ENCODE results near the gene STK33.

- TF ChIP-seq, protein P1, sequence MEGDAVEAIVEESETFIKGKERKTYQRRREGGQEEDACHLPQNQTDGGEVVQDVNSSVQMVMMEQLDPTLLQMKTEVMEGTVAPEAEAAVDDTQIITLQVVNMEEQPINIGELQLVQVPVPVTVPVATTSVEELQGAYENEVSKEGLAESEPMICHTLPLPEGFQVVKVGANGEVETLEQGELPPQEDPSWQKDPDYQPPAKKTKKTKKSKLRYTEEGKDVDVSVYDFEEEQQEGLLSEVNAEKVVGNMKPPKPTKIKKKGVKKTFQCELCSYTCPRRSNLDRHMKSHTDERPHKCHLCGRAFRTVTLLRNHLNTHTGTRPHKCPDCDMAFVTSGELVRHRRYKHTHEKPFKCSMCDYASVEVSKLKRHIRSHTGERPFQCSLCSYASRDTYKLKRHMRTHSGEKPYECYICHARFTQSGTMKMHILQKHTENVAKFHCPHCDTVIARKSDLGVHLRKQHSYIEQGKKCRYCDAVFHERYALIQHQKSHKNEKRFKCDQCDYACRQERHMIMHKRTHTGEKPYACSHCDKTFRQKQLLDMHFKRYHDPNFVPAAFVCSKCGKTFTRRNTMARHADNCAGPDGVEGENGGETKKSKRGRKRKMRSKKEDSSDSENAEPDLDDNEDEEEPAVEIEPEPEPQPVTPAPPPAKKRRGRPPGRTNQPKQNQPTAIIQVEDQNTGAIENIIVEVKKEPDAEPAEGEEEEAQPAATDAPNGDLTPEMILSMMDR (IDR thresholded peaks at IDR 0.05) = no peak
- TF ChIP-seq POLR2AphosphoS5 (IDR thresholded peaks at IDR 0.05) = no peak
- TF ChIP-seq POLR2A (IDR thresholded peaks at IDR 0.05) = no peak
Measured at GRCh38 chr11:8561461-8561860, 32.6 kb downstream of the STK33 start.

Data from prostate gland (tissue), 2 donors.